Measurements from ENCODE around the gene RASD2.

The RASD2 gene

GRCh38 chr22:35538801-35539321, 1.8 kb upstream of the RASD2 start:
- peak; percentile 71 for TF ChIP-seq CTCF (IDR thresholded peaks at IDR 0.05; ENCODE audit: low read depth, low read length)
- H3K4me3 ChIP-seq (ENCODE audit: low read depth, low read length) = no peak overlapping the region

GRCh38 chr22:35539487-35539886, 1.1 kb upstream of the RASD2 start:
- H3K4me3 ChIP-seq (ENCODE audit: low read depth, low read length) = no peak overlapping the region; the same call in 1 of the 2 replicates
- no peak for TF ChIP-seq CTCF (IDR thresholded peaks at IDR 0.05; ENCODE audit: low read depth, low read length)

- no peak for TF ChIP-seq CTCF (IDR thresholded peaks at IDR 0.05; ENCODE audit: low read depth, low read length)
- H3K4me3 ChIP-seq (ENCODE audit: low read depth, low read length) = peak overlapping the region; percentile 61
These were observed 579 bp upstream of the RASD2 start for GRCh38 chr22:35539910-35540594.

GRCh38 chr22:35541254-35541748, 670 bp downstream of the RASD2 start:
- TF ChIP-seq CTCF (IDR thresholded peaks at IDR 0.05; ENCODE audit: low read depth, low read length) = no peak
- no peak overlapping the region for H3K4me3 ChIP-seq (ENCODE audit: low read depth, low read length)

- no peak for TF ChIP-seq CTCF (IDR thresholded peaks at IDR 0.05; ENCODE audit: low read depth, low read length)
- H3K4me3 ChIP-seq (ENCODE audit: low read depth, low read length) = no peak overlapping the region
These were observed 1.7 kb downstream of the RASD2 start for GRCh38 chr22:35542157-35542938.

- H3K4me3 ChIP-seq (ENCODE audit: low read depth, low read length) = no peak overlapping the region
- TF ChIP-seq CTCF (IDR thresholded peaks at IDR 0.05; ENCODE audit: low read depth, low read length) = no peak
These were observed 2.4 kb downstream of the RASD2 start for GRCh38 chr22:35542939-35543516.

All from WI38 (cell line).